Mesendoderm (in vitro differentiated cells): ENCODE data around the gene AQP12A.

Source experiments
- DNase-seq: peaks from one replicate; pipeline ENCODE4 v3.0.0; 2013
- H2AK5ac ChIP-seq: 2 replicates; pipeline ENCODE4 v1.6.1; 2013; ENCODE audit warnings: low read length, inconsistent platforms
- H2BK120ac ChIP-seq: 2 replicates; pipeline ENCODE4 v1.6.1; 2013; ENCODE audit warnings: low read depth, mild to moderate bottlenecking, low read length, moderate library complexity, mixed read lengths
- H2BK15ac ChIP-seq: replicated peaks from 2 replicates; pipeline ENCODE4 v1.6.1; 2013; ENCODE audit warnings: low read depth, mild to moderate bottlenecking, moderate library complexity
- H2BK5ac ChIP-seq: 2 replicates; pipeline ENCODE4 v1.6.1; 2013; ENCODE audit warnings: low read length, inconsistent platforms
- H3K18ac ChIP-seq: 2 replicates; pipeline ENCODE4 v1.6.1; 2013; ENCODE audit warnings: mild to moderate bottlenecking, low read length, mixed read lengths
- H3K23ac ChIP-seq: one replicate; pipeline ENCODE4 v1.6.1; 2013; ENCODE audit warnings: low read length
- H3K27ac ChIP-seq: 2 replicates; pipeline ENCODE4 v1.5.1; 2013; ENCODE audit warnings: low read depth, mild to moderate bottlenecking, inconsistent platforms, low read length, moderate library complexity
- H3K27me3 ChIP-seq: 2 replicates; pipeline ENCODE4 v1.6.1; 2013; ENCODE audit warnings: low read length, control low read depth, mild to moderate bottlenecking, inconsistent platforms; ENCODE audit not compliant: insufficient read depth, poor library complexity
- H3K36me3 ChIP-seq: 2 replicates; pipeline ENCODE4 v1.6.1; 2013; ENCODE audit warnings: low read length, inconsistent platforms; ENCODE audit not compliant: control insufficient read depth, insufficient read depth
- H3K4ac ChIP-seq: one replicate; pipeline ENCODE4 v1.6.1; 2013; ENCODE audit warnings: low read depth, mild to moderate bottlenecking, low read length, moderate library complexity
- H3K4me1 ChIP-seq: 2 replicates; pipeline ENCODE4 v1.6.1; 2013; ENCODE audit warnings: low read depth, low read length, inconsistent platforms; ENCODE audit not compliant: control insufficient read depth
- H3K4me2 ChIP-seq: 2 replicates; pipeline ENCODE4 v1.6.1; 2013; ENCODE audit warnings: low read length
- H3K4me3 ChIP-seq: 2 replicates; pipeline ENCODE4 v1.5.1; 2013; ENCODE audit warnings: mild to moderate bottlenecking, low read length
- H3K56ac ChIP-seq: one replicate; pipeline ENCODE4 v1.6.1; 2013; ENCODE audit warnings: low read length
- H3K79me1 ChIP-seq: 2 replicates; pipeline ENCODE4 v1.6.1; 2013; ENCODE audit warnings: low read length, inconsistent platforms
- H3K79me2 ChIP-seq: 2 replicates; pipeline ENCODE4 v1.6.1; 2013; ENCODE audit warnings: mild to moderate bottlenecking, low read length; ENCODE audit not compliant: control insufficient read depth, insufficient read depth
- H3K9ac ChIP-seq: 2 replicates; pipeline ENCODE4 v1.6.1; 2013; ENCODE audit warnings: low read length, inconsistent platforms
- H4K5ac ChIP-seq: one replicate; pipeline ENCODE4 v1.6.1; 2013; ENCODE audit warnings: low read length
- H4K8ac ChIP-seq: one replicate; pipeline ENCODE4 v1.6.1; 2013; ENCODE audit warnings: low read depth, mild to moderate bottlenecking, control low read depth, low read length, moderate library complexity
- WGBS: extraction: QIAGEN DNeasy Blood & Tissue Kit; methylation state at CpG from one replicate; pipeline ENCODE4 v1.1.7; 2013; ENCODE audit warnings: low lambda C conversion rate, missing lambda C conversion rate; ENCODE audit not compliant: insufficient coverage; ENCODE audit errors: extremely low coverage; 5-methylcytosine and 5-hydroxymethylcytosine counted together

The AQP12A gene

DNA sequence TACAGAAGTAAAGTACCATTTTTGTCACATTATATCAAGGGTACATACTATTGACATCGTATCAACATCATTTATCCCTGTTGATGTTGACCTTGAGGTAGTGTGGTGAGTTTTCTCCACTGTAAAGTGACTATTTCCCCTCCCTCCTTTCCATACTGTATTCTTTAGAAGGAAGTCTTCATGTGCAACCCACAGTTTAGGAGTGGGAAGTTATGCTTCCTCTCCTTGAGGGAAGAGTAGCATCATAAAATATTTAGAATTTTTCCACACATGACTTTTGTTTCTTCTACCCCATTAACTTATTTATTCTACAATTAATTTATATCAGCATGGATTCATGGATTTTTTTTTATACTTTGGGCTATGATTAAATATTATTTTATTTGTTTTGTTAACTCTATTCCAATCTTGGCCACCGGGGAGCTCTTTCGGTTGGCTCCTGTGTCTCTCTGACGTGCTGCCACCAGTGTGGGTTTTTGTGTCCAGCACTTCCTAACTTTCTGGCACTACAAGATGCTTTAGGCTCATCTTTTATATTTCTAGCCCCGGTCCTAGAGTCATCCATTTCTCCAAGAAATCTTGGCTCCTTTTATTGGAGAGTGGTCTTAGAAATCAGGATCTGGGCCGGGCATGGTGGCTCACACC lies 28.0 kb upstream of the AQP12A start:
- Histone ChIP-seq H2BK120ac (no peak overlapping the region), H3K18ac (no peak overlapping the region), H3K4me2 (no peak overlapping the region), H3K4ac (no peak overlapping the region), H2BK15ac (no peak overlapping the region), H2BK5ac (no peak overlapping the region), H3K27ac (no peak overlapping the region), H3K56ac (no peak overlapping the region), H4K8ac (no peak overlapping the region), H3K23ac (no peak overlapping the region), H3K27me3 (no peaks in the 10 kb centered on the region), H3K79me2 (no peaks in the 10 kb centered on the region), H3K4me3 (no peak overlapping the region), H3K79me1 (no peaks in the 10 kb centered on the region), H2AK5ac (no peak overlapping the region), H3K4me1 (no peaks in the 10 kb centered on the region), H3K9ac (no peak overlapping the region), H4K5ac (no peak overlapping the region), H3K36me3 (no peaks in the 10 kb centered on the region)
- no CpG with 5 or more reads among the region's 6 CpGs for WGBS
- DNase-seq: no peak

DNA sequence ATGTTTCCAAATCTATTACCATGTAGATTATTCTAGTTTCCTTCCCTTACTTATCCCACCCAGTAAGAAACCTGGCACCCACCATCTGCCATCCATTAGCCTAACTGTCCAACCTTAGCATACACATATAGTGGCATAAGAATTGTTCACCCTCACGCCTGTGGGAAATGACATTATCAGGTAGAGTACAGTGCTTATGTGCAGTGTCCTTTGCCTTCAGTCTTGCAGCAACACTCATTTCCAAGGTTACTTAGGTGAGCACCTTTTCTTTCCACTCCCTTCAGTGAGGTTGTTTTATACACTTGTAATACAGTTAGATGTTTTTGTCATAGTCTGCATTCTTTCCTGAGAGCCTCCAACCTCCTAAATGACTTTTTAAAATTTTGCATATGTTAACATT lies 27.0 kb upstream of the AQP12A start:
- no peak overlapping the region for H3K18ac ChIP-seq
- no peak overlapping the region for H3K23ac ChIP-seq
- no peak overlapping the region for H2BK5ac ChIP-seq
- no peaks in the 10 kb centered on the region for H3K4me1 ChIP-seq
- no CpG with 5 or more reads among the region's 1 CpG for WGBS
- no peaks in the 10 kb centered on the region for H3K27me3 ChIP-seq
- H3K4me3 ChIP-seq: no peak overlapping the region
- no peak overlapping the region for H4K5ac ChIP-seq
- H2BK15ac ChIP-seq: no peak overlapping the region
- H3K56ac ChIP-seq: no peak overlapping the region
- H3K4me2 ChIP-seq: no peak overlapping the region
- H3K27ac ChIP-seq: no peak overlapping the region
- H3K36me3 ChIP-seq: no peaks in the 10 kb centered on the region
- DNase-seq: no peak
- H2BK120ac ChIP-seq: no peak overlapping the region
- no peaks in the 10 kb centered on the region for H3K79me1 ChIP-seq
- no peak overlapping the region for H4K8ac ChIP-seq
- H3K79me2 ChIP-seq: no peaks in the 10 kb centered on the region
- H3K4ac ChIP-seq: no peak overlapping the region
- H2AK5ac ChIP-seq: no peak overlapping the region
- no peak overlapping the region for H3K9ac ChIP-seq

DNA sequence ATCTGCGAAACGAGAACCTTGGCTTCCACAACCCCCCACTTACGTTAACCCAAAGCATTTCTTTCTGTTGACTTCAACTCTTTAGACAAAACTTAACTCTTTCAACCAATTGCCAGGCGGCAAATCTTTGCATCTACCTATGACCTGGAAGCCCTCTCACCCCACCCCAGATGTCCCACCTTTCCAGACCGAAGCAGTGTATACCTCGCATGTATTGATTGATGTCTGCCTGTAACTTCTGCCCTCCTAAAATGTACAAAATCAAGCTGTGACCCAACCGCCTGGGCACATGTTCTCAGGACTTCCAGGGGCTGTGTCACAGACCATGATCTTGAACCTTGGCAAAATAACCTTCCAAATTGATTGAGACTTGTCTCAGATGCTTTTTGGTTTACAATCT lies 21.3 kb upstream of the AQP12A start:
- H3K79me1 ChIP-seq: no peaks in the 10 kb centered on the region
- H3K4me1 ChIP-seq: peaks cover 7% of the 10 kb centered on the region
- no peaks in the 10 kb centered on the region for H3K79me2 ChIP-seq
- no peak overlapping the region for H2BK120ac ChIP-seq
- no peak overlapping the region for H3K4ac ChIP-seq
- H3K18ac ChIP-seq: peak overlapping the region; percentile 39
- no peak overlapping the region for H3K23ac ChIP-seq
- no peaks in the 10 kb centered on the region for H3K27me3 ChIP-seq
- H3K4me2 ChIP-seq: no peak overlapping the region
- no peak overlapping the region for H4K5ac ChIP-seq
- no peak overlapping the region for H2AK5ac ChIP-seq
- peak overlapping the region; percentile 90 for H3K27ac ChIP-seq
- H3K9ac ChIP-seq: no peak overlapping the region
- no peaks in the 10 kb centered on the region for H3K36me3 ChIP-seq
- H4K8ac ChIP-seq: no peak overlapping the region
- no CpG with 5 or more reads among the region's 7 CpGs for WGBS
- peak overlapping the region; percentile 85 for H2BK5ac ChIP-seq
- peak; percentile 71 for DNase-seq
- no peak overlapping the region for H2BK15ac ChIP-seq
- H3K56ac ChIP-seq: peak overlapping the region; percentile 25
- H3K4me3 ChIP-seq: no peak overlapping the region

DNA sequence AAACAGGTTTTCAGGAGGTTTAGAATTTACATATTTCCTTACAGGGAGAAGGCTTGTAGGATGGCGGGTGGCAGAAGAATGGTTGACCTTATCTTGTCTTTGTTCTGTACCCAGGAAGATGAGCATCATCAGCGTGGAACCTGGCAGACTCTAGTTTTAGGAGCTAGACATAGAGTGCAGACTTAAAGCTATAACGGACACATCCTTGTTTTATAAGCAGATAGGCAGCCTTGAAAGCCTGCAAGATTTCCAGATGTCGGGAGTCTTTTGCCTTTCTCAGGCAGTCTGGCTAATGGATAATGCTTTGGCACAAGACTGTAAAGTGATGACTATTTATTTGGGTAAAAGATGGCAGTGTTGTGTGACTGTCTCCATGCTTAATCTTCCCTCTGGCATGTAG lies 20.7 kb upstream of the AQP12A start:
- H3K4me2 ChIP-seq: no peak overlapping the region
- peak overlapping the region; percentile 25 for H3K56ac ChIP-seq
- H4K8ac ChIP-seq: no peak overlapping the region
- H4K5ac ChIP-seq: no peak overlapping the region
- peak overlapping the region; percentile 90 for H3K27ac ChIP-seq
- peak overlapping the region; percentile 70 for H2BK120ac ChIP-seq
- no peak overlapping the region for H3K9ac ChIP-seq
- H3K79me2 ChIP-seq: no peaks in the 10 kb centered on the region
- no peak overlapping the region for H2BK15ac ChIP-seq
- no CpG with 5 or more reads among the region's 4 CpGs for WGBS
- H3K4ac ChIP-seq: peak overlapping the region; percentile 43
- peaks cover 7% of the 10 kb centered on the region for H3K4me1 ChIP-seq
- no peak overlapping the region for H2AK5ac ChIP-seq
- peak overlapping the region; percentile 39 for H3K18ac ChIP-seq
- H3K36me3 ChIP-seq: no peaks in the 10 kb centered on the region
- DNase-seq: no peak
- peak overlapping the region; percentile 85 for H2BK5ac ChIP-seq
- no peak overlapping the region for H3K23ac ChIP-seq
- H3K4me3 ChIP-seq: no peak overlapping the region
- H3K27me3 ChIP-seq: no peaks in the 10 kb centered on the region
- no peaks in the 10 kb centered on the region for H3K79me1 ChIP-seq

- no peaks in the 10 kb centered on the region for H3K79me2 ChIP-seq
- no peak overlapping the region for H3K4me3 ChIP-seq
- WGBS: no CpG with 5 or more reads among the region's 46 CpGs
- no peaks in the 10 kb centered on the region for H3K27me3 ChIP-seq
- no peak overlapping the region for H2BK5ac ChIP-seq
- no peaks in the 10 kb centered on the region for H3K79me1 ChIP-seq
- H3K36me3 ChIP-seq: no peaks in the 10 kb centered on the region
- no peak overlapping the region for H4K5ac ChIP-seq
- H3K4me1 ChIP-seq: peaks cover 7% of the 10 kb centered on the region
- no peak overlapping the region for H3K23ac ChIP-seq
- no peak for DNase-seq
- H4K8ac ChIP-seq: no peak overlapping the region
- peak overlapping the region; percentile 25 for H3K56ac ChIP-seq
- peak overlapping the region; percentile 38 for H2AK5ac ChIP-seq
- no peak overlapping the region for H3K9ac ChIP-seq
- H3K4me2 ChIP-seq: no peak overlapping the region
- no peak overlapping the region for H2BK120ac ChIP-seq
- no peak overlapping the region for H3K4ac ChIP-seq
- no peak overlapping the region for H3K18ac ChIP-seq
- H2BK15ac ChIP-seq: no peak overlapping the region
- H3K27ac ChIP-seq: no peak overlapping the region
Measured at GRCh38 chr2:240672076-240672700, 19.5 kb upstream of the AQP12A start.
